PFSK-1 (cell line): ENCODE data around the gene CHRNA3.

ENCODE experiments used
- FOXP2 ChIP-seq: optimal IDR thresholded peaks from 2 replicates; pipeline ENCODE3; 2011; ENCODE audit warnings: borderline replicate concordance, control low read depth, inconsistent platforms; ENCODE audit not compliant: insufficient read depth; ENCODE audit errors: extremely low read length, extremely low read depth
- POLR2AphosphoS5 ChIP-seq: IDR thresholded peaks from 2 replicates; pipeline ENCODE4 v1.6.1; 2012; ENCODE audit warnings: low read depth, mild to moderate bottlenecking, control low read depth, low read length, moderate library complexity
- REST ChIP-seq, 2 experiments: IDR thresholded peaks; 2 replicates each; pipeline versions ENCODE4 v1.6.1 to v1.8.0; 2011 to 2012; ENCODE audit warnings: low read depth in 2 of 2, low read length in 2 of 2, control low read depth in 1 of 2, inconsistent platforms in 1 of 2, mild to moderate bottlenecking in 1 of 2, moderate library complexity in 1 of 2; ENCODE audit not compliant: insufficient read depth in 1 of 2
- SIN3A ChIP-seq: IDR thresholded peaks from 2 replicates; pipeline ENCODE4 v1.6.1; 2012; ENCODE audit warnings: mild to moderate bottlenecking, low read length, moderate library complexity, borderline replicate concordance; ENCODE audit not compliant: insufficient read depth
- TAF1 ChIP-seq: IDR thresholded peaks from 2 replicates; pipeline ENCODE4 v1.6.1; 2012; ENCODE audit warnings: low read length, control low read depth, borderline replicate concordance; ENCODE audit not compliant: insufficient read depth

CHRNA3 gene

GRCh38 chr15:78651930-78652615 lies 31.3 kb upstream of the CHRNA3 start:
- TF ChIP-seq POLR2AphosphoS5: no peak
- no peak for TF ChIP-seq SIN3A
- no peak for TF ChIP-seq FOXP2
- no peak for TF ChIP-seq REST (IDR thresholded peaks at IDR 0.05; ENCODE audit: insufficient read depth in 1 of 2, low read depth in 2 of 2, low read length in 2 of 2)
- no peak for TF ChIP-seq TAF1

DNA sequence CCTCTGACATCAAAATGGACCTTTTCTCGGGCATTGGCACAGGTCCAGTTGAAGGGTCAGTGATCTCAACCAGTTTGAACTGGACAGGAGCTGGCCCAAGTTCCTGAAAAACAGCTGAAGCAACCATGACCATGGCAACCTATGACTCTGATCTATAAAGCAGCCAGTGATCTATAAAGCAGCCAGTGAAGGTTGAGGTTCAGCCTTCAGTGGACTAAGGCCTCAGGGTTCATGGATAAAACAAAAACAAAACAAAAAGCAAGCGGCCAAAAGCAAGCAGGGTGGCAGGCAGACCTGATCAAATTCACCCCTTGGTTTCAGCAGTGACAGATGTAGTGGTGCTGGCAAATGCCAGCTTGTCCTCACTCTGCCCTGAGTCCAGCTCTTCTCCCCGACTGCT lies 30.2 kb upstream of the CHRNA3 start:
- TF ChIP-seq FOXP2 (no peak), REST (IDR thresholded peaks at IDR 0.05; ENCODE audit: insufficient read depth in 1 of 2, low read depth in 2 of 2, low read length in 2 of 2) (no peak), POLR2AphosphoS5 (no peak), SIN3A (no peak), TAF1 (no peak)

GRCh38 chr15:78650022-78650421 lies 29.2 kb upstream of the CHRNA3 start:
- no peak for TF ChIP-seq REST (IDR thresholded peaks at IDR 0.05; ENCODE audit: insufficient read depth in 1 of 2, low read depth in 2 of 2, low read length in 2 of 2)
- TF ChIP-seq POLR2AphosphoS5: no peak
- no peak for TF ChIP-seq FOXP2
- TF ChIP-seq TAF1: no peak
- no peak for TF ChIP-seq SIN3A

DNA sequence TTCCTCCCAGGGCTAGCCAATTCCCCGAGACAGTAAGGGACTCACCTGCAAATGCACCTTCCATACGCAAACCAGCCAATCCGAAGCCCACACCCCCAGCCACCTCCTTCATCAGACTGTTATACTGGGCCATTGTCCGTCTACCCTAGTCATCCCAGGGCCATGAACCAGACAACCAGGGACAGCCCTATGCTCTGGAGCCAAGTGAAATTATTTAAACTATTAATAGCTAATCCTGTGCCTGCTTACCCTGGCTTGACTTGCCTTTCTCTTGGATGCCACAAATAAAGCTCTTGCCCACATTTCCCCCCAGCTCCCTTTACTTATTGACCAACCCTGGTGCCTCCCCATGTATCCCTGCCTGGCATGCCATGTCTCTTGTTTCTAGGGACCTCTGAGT lies 24.2 kb upstream of the CHRNA3 start:
- no peak for TF ChIP-seq TAF1
- TF ChIP-seq REST (IDR thresholded peaks at IDR 0.05; ENCODE audit: insufficient read depth in 1 of 2, low read depth in 2 of 2, low read length in 2 of 2): no peak
- TF ChIP-seq SIN3A: no peak
- no peak for TF ChIP-seq POLR2AphosphoS5
- TF ChIP-seq FOXP2: no peak
